Measurements from ENCODE around the gene CDKAL1. TPM values are rescaled to one million over a fixed set of nuclear protein-coding genes. Genes with fewer than 3 reads are reported as not detected.

The CDKAL1 gene
- total RNA-seq, 1 experiment from 2014 or later = 16.1 TPM

- Histone ChIP-seq H3K4me1 (replicated peaks; ENCODE audit: insufficient read depth) (peaks cover 10% of the 10 kb centered on the region; the same call in 1 of the 2 replicates), H3K79me2 (ENCODE audit: low read depth) (no peaks in the 10 kb centered on the region), H3K9me2 (ENCODE audit: insufficient read depth) (no peaks in the 10 kb centered on the region), H3K27ac (no peak overlapping the region), H3F3A (ENCODE audit: insufficient read depth, low read depth) (no peaks in the 10 kb centered on the region), H2AFZ (no peak overlapping the region), H3K4me3 (no peak overlapping the region), H3K4me2 (no peak overlapping the region), H3K27me3 (ENCODE audit: insufficient read depth, low read depth) (no peaks in the 10 kb centered on the region), H3K9me3 (ENCODE audit: insufficient read depth, low read depth) (no peaks in the 10 kb centered on the region), H3K36me3 (ENCODE audit: low read depth) (no peaks in the 10 kb centered on the region), H4K20me1 (ENCODE audit: insufficient read depth) (no peaks in the 10 kb centered on the region)
- no peak for DNase-seq
- ChIA-PET CTCF (interaction anchor here (0.6 kb wide), 1 partner anchor 1548 kb away, joined by 4 read pairs; no protein-coding TSS in a partner anchor), POLR2A (ENCODE audit: unreplicated experiment) (no interaction called here)
- BruUV-seq (replicated peaks) = no TSS peak
- intact Hi-C loops (cut with micrococcal nuclease; ENCODE audit: unreplicated experiment) = no loop called here
- TF ChIP-seq CTCF (conservative IDR thresholded peaks at IDR 0.05) (no peak), EZH2 (IDR thresholded peaks at IDR 0.05; ENCODE audit: low read depth) (no peak)
These were observed 38.7 kb downstream of the CDKAL1 start for GRCh38 chr6:20572940-20573339.

- intact Hi-C loops (cut with micrococcal nuclease; ENCODE audit: unreplicated experiment) = no loop called here
- Histone ChIP-seq H3K4me3 (no peak overlapping the region), H3K4me2 (no peak overlapping the region), H3K27ac (no peak overlapping the region), H3K79me2 (ENCODE audit: low read depth) (no peaks in the 10 kb centered on the region), H4K20me1 (ENCODE audit: insufficient read depth) (no peaks in the 10 kb centered on the region), H3K36me3 (ENCODE audit: low read depth) (no peaks in the 10 kb centered on the region), H3K27me3 (ENCODE audit: insufficient read depth, low read depth) (no peaks in the 10 kb centered on the region), H3K4me1 (replicated peaks; ENCODE audit: insufficient read depth) (peaks cover 10% of the 10 kb centered on the region; the same call in 1 of the 2 replicates), H3K9me3 (ENCODE audit: insufficient read depth, low read depth) (no peaks in the 10 kb centered on the region), H3K9me2 (ENCODE audit: insufficient read depth) (no peaks in the 10 kb centered on the region), H3F3A (ENCODE audit: insufficient read depth, low read depth) (no peaks in the 10 kb centered on the region), H2AFZ (no peak overlapping the region)
- CTCF ChIA-PET = no interaction called here
- TF ChIP-seq CTCF (conservative IDR thresholded peaks at IDR 0.05) (no peak), EZH2 (IDR thresholded peaks at IDR 0.05; ENCODE audit: low read depth) (no peak)
- no peak for DNase-seq
- POLR2A ChIA-PET (ENCODE audit: unreplicated experiment) = no interaction called here
- BruUV-seq (replicated peaks) = no TSS peak
These were observed 40.1 kb downstream of the CDKAL1 start for GRCh38 chr6:20574355-20574754.

GRCh38 chr6:20575125-20575524, 40.9 kb downstream of the CDKAL1 start:
- no peaks in the 10 kb centered on the region for H4K20me1 ChIP-seq (ENCODE audit: insufficient read depth)
- no peaks in the 10 kb centered on the region for H3K36me3 ChIP-seq (ENCODE audit: low read depth)
- H3K4me1 ChIP-seq (replicated peaks; ENCODE audit: insufficient read depth) = peaks cover 10% of the 10 kb centered on the region; the same call in 1 of the 2 replicates
- no peaks in the 10 kb centered on the region for H3K27me3 ChIP-seq (ENCODE audit: insufficient read depth, low read depth)
- H3K4me3 ChIP-seq = no peak overlapping the region
- no peaks in the 10 kb centered on the region for H3K9me3 ChIP-seq (ENCODE audit: insufficient read depth, low read depth)
- intact Hi-C loops (cut with micrococcal nuclease; ENCODE audit: unreplicated experiment) = no loop called here
- ChIA-PET POLR2A (ENCODE audit: unreplicated experiment) (no interaction called here), CTCF (no interaction called here)
- TF ChIP-seq EZH2 (IDR thresholded peaks at IDR 0.05; ENCODE audit: low read depth) (no peak), CTCF (conservative IDR thresholded peaks at IDR 0.05) (no peak)
- no peak overlapping the region for H3K27ac ChIP-seq
- no peak overlapping the region for H2AFZ ChIP-seq
- no peak for DNase-seq
- no TSS peak for BruUV-seq (replicated peaks)
- no peak overlapping the region for H3K4me2 ChIP-seq
- H3K79me2 ChIP-seq (ENCODE audit: low read depth) = no peaks in the 10 kb centered on the region
- H3K9me2 ChIP-seq (ENCODE audit: insufficient read depth) = no peaks in the 10 kb centered on the region
- no peaks in the 10 kb centered on the region for H3F3A ChIP-seq (ENCODE audit: insufficient read depth, low read depth)
